Right lobe of liver (tissue), 6 donors: Measurements from ENCODE around the gene WDFY3. TPM values are rescaled to one million over a fixed set of nuclear protein-coding genes. Genes with fewer than 3 reads are reported as not detected.

ENCODE experiments used
- ATAC-seq, 4 donors: fragments of 200-7000 bp; cut with Tn5 transposase; one replicate each; pipeline ENCODE4 v1.9.1; 2020; ENCODE audit warnings: mild to moderate bottlenecking in 4 of 4, moderate library complexity in 4 of 4
- DNase-seq, 3 donors: peaks; one replicate each; pipeline ENCODE4 v3.0.0-alpha.2; 2020
- H3K27ac ChIP-seq, 3 donors: fragments of 200-600 bp; one replicate each; pipeline ENCODE4 v1.8.0; 2022
- H3K27me3 ChIP-seq, 2 donors: fragments of 200-600 bp; one replicate each; pipeline ENCODE4 v1.8.0; 2022
- H3K36me3 ChIP-seq, 4 donors: fragments of 200-600 bp; sonication (generic) in 1 of 4; one replicate each; pipeline versions ENCODE4 v1.5.1 to v1.8.0; 2017 to 2022; ENCODE audit warnings: control low read depth in 1 of 4
- H3K4me1 ChIP-seq, 4 donors: fragments of 200-600 bp; sonication (generic) in 1 of 4; one replicate each; pipeline versions ENCODE4 v1.5.1 to v1.8.0; 2017 to 2022; ENCODE audit warnings: control low read depth in 1 of 4
- H3K4me3 ChIP-seq, 3 donors: fragments of 200-600 bp; one replicate each; pipeline ENCODE4 v1.8.0; 2022
- H3K9me3 ChIP-seq, 4 donors: fragments of 200-600 bp; sonication (generic) in 1 of 4; one replicate each; pipeline versions ENCODE4 v1.5.1 to v1.8.0; 2017 to 2022; ENCODE audit warnings: control low read depth in 1 of 4
- POLR2A ChIP-seq: fragments of 450-650 bp; IDR thresholded peaks from one replicate; pipeline ENCODE4 v1.6.1; 2017; ENCODE audit warnings: antibody characterized with exemption, mild to moderate bottlenecking
- WGBS: methylation state at CpG from one replicate; pipeline ENCODE4 v1.1.6; 2018; ENCODE audit warnings: low coverage, low lambda C conversion rate; ENCODE audit not compliant: insufficient coverage; ENCODE audit errors: missing lambda C conversion rate; 5-methylcytosine and 5-hydroxymethylcytosine counted together
- intact Hi-C, 2 donors: fragments of 100-400 bp; cut with DNase I; formaldehyde crosslinking; loops; one replicate each; pipeline versions ENCODE4 v1.11.2 to v1.14.1; 2022
- total RNA-seq, 6 experiments: library from RNA; depleted of rRNA in 2 of 6; stranded (reverse); fragments of >200 nt in 2 of 6; fragmentation: NEBNext Ultra II Directional in 3 of 6; extraction: Animal tissue kit (Norgen Biotek cat#: 25700) in 3 of 6; gene quantifications; one replicate each; pipeline versions ENCODE4 v1.1.0 to v1.2.4, GENCODE V29; 2016 to 2023
- TF ChIP-seq, protein P1 (sequence below), 4 donors: fragments of 200-600 bp in 3 of 4; fragments of 450-650 bp in 1 of 4; IDR thresholded peaks; one replicate each; pipeline versions ENCODE4 v1.5.1 to v1.8.0; 2016 to 2022; ENCODE audit warnings: antibody characterized with exemption in 4 of 4, mild to moderate bottlenecking in 2 of 4
- donor health status: DM: no; HTN: yes; CAD: no.
- donor health status: DM: no; HTN: no; CAD: no.
- donor health status: DM: no; HTN: no; CAD: no.
- donor health status: DM: no; HTN: yes; CAD: no.
- donor health status: DM: no; HTN: yes; CAD: no.

WDFY3 gene
- total RNA-seq, 6 experiments from 2014 or later = 18.8 to 36.5 (median 25.9) TPM

GRCh38 chr4:84855774-84856173 is 110.7 kb downstream of the WDFY3 start:
- TF ChIP-seq, protein P1, sequence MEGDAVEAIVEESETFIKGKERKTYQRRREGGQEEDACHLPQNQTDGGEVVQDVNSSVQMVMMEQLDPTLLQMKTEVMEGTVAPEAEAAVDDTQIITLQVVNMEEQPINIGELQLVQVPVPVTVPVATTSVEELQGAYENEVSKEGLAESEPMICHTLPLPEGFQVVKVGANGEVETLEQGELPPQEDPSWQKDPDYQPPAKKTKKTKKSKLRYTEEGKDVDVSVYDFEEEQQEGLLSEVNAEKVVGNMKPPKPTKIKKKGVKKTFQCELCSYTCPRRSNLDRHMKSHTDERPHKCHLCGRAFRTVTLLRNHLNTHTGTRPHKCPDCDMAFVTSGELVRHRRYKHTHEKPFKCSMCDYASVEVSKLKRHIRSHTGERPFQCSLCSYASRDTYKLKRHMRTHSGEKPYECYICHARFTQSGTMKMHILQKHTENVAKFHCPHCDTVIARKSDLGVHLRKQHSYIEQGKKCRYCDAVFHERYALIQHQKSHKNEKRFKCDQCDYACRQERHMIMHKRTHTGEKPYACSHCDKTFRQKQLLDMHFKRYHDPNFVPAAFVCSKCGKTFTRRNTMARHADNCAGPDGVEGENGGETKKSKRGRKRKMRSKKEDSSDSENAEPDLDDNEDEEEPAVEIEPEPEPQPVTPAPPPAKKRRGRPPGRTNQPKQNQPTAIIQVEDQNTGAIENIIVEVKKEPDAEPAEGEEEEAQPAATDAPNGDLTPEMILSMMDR (IDR thresholded peaks at IDR 0.05) = no peak
- TF ChIP-seq POLR2A = no peak
- intact Hi-C loops = no loop called here
- ATAC-seq = peak; percentile 64 to 98 (median 69)
- no peak overlapping the region for H3K27ac ChIP-seq
- H3K36me3 ChIP-seq = peaks cover 0 to 12% (median 0%) of the 10 kb centered on the region in 4 donors
- no peak overlapping the region for H3K4me3 ChIP-seq
- 68% methylated on average over 2 of the region's 2 CpGs for WGBS
- peaks cover 0 to 8% (median 0%) of the 10 kb centered on the region in 4 donors for H3K4me1 ChIP-seq
- no peak for DNase-seq
- H3K9me3 ChIP-seq = no peaks in the 10 kb centered on the region
- H3K27me3 ChIP-seq = no peaks in the 10 kb centered on the region

DNA sequence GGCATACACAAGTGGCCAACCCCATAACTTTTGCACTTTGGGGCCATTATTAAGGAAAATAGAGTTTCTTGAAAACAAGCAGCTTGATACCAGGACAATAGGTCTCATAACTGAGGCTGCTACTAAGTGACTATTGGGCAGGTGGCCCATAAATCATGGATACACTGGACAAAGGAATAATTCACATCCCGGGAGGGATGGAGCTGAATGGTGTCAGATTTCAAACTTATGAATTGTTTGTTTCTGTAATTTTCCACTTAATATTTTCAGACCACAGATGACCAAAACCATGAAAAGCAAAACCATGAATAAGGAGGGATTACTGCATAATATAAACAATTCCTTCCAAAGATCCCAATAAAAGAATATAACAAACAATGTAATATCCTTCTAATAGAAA is 114.4 kb downstream of the WDFY3 start:
- Histone ChIP-seq H3K4me1 (peaks cover 0 to 10% (median 0%) of the 10 kb centered on the region in 4 donors), H3K36me3 (no peaks in the 10 kb centered on the region), H3K27ac (no peak overlapping the region), H3K4me3 (no peak overlapping the region), H3K9me3 (no peaks in the 10 kb centered on the region), H3K27me3 (no peaks in the 10 kb centered on the region)
- DNase-seq = no peak
- ATAC-seq = no peak
- WGBS = 50% methylated on average over 1 of the region's 1 CpG
- TF ChIP-seq POLR2A = no peak
- TF ChIP-seq, protein P1 (IDR thresholded peaks at IDR 0.05) = no peak
- intact Hi-C loops = no loop called here

GRCh38 chr4:84849051-84849640 is 117.3 kb downstream of the WDFY3 start:
- H3K4me3 ChIP-seq = no peak overlapping the region
- no peak overlapping the region for H3K27ac ChIP-seq
- no peak for ATAC-seq
- TF ChIP-seq, protein P1 (IDR thresholded peaks at IDR 0.05) = no peak
- no peak for TF ChIP-seq POLR2A
- no peaks in the 10 kb centered on the region for H3K9me3 ChIP-seq
- peaks cover 0 to 5% (median 0%) of the 10 kb centered on the region in 4 donors for H3K4me1 ChIP-seq
- no peaks in the 10 kb centered on the region for H3K27me3 ChIP-seq
- intact Hi-C loops = no loop called here
- H3K36me3 ChIP-seq = no peaks in the 10 kb centered on the region
- no peak for DNase-seq

- WGBS = 100% methylated on average over 1 of the region's 2 CpGs
- no peaks in the 10 kb centered on the region for H3K9me3 ChIP-seq
- ATAC-seq (no peak), DNase-seq (no peak)
- no peaks in the 10 kb centered on the region for H3K36me3 ChIP-seq
- TF ChIP-seq, protein P1 (IDR thresholded peaks at IDR 0.05) = no peak
- TF ChIP-seq POLR2A = no peak
- no peak overlapping the region for H3K4me3 ChIP-seq
- no peak overlapping the region for H3K27ac ChIP-seq
- no peaks in the 10 kb centered on the region for H3K27me3 ChIP-seq
- H3K4me1 ChIP-seq = peaks cover 0 to 5% (median 0%) of the 10 kb centered on the region in 4 donors
- intact Hi-C loops = no loop called here
Measured at GRCh38 chr4:84848432-84848831, 118.1 kb downstream of the WDFY3 start.

- WGBS = 79% methylated on average over 2 of the region's 2 CpGs
- Histone ChIP-seq H3K4me1 (peaks cover 0 to 5% (median 0%) of the 10 kb centered on the region in 4 donors), H3K27me3 (no peaks in the 10 kb centered on the region), H3K4me3 (no peak overlapping the region), H3K9me3 (no peaks in the 10 kb centered on the region), H3K36me3 (no peaks in the 10 kb centered on the region), H3K27ac (no peak overlapping the region)
- no peak for ATAC-seq
- intact Hi-C loops = no loop called here
- DNase-seq = no peak
- TF ChIP-seq POLR2A = no peak
- TF ChIP-seq, protein P1 (IDR thresholded peaks at IDR 0.05) = no peak
Measured at GRCh38 chr4:84847978-84848377, 118.5 kb downstream of the WDFY3 start.
